CD4-positive, alpha-beta T cell treated with Interleukin-6 for 4 hours (primary cell): ENCODE measurements around the gene MTG1.
"Not testable (repeated sequence)": the region's sequence is repeated elsewhere in the genome, so short reads cannot be mapped to it uniquely, and the experiment has no call there.

Experiments used
- DNase-seq: peaks from one replicate; pipeline ENCODE4 v3.0.0-alpha.2; 2020; ENCODE audit warnings: mixed read lengths

MTG1 gene

GRCh38 chr10:133454204-133454893, 60.4 kb downstream of the MTG1 start:
- no peak for DNase-seq

- no peak for DNase-seq
Measured at GRCh38 chr10:133455196-133455595, 61.2 kb downstream of the MTG1 start.

- DNase-seq = no peak
Measured at GRCh38 chr10:133455611-133456031, 61.7 kb downstream of the MTG1 start.

- no peak for DNase-seq
Measured at GRCh38 chr10:133456041-133456951, 62.3 kb downstream of the MTG1 start.

GRCh38 chr10:133457100-133457841, 63.3 kb downstream of the MTG1 start:
- no peak for DNase-seq

- no peak for DNase-seq
Measured at GRCh38 chr10:133458021-133458709, 64.2 kb downstream of the MTG1 start.

GRCh38 chr10:133458710-133459453, 64.9 kb downstream of the MTG1 start:
- no peak for DNase-seq

- no peak for DNase-seq
Measured at GRCh38 chr10:133459454-133460207, 65.7 kb downstream of the MTG1 start.

GRCh38 chr10:133460208-133460769, 66.3 kb downstream of the MTG1 start:
- no peak for DNase-seq

GRCh38 chr10:133461027-133461426, 67.1 kb downstream of the MTG1 start:
- DNase-seq = no peak

- DNase-seq = no peak
Measured at GRCh38 chr10:133461841-133462240, 67.9 kb downstream of the MTG1 start.

- DNase-seq = no peak
Measured at GRCh38 chr10:133462512-133463305, 68.8 kb downstream of the MTG1 start.

- DNase-seq = no peak
Measured at GRCh38 chr10:133464582-133465031, 70.7 kb downstream of the MTG1 start.

- no peak for DNase-seq
Measured at GRCh38 chr10:133465191-133465949, 71.4 kb downstream of the MTG1 start.

- DNase-seq = no peak
Measured at GRCh38 chr10:133465950-133466474, 72.1 kb downstream of the MTG1 start.

GRCh38 chr10:133466683-133467275, 72.8 kb downstream of the MTG1 start:
- no peak for DNase-seq

- no peak for DNase-seq
Measured at GRCh38 chr10:133467286-133467911, 73.4 kb downstream of the MTG1 start.

- DNase-seq = not testable (repeated sequence)
Measured at GRCh38 chr10:133469205-133469604, 75.2 kb downstream of the MTG1 start.
